ENCODE data around the gene KLF5.
A peak's percentile ranks its signal among the peaks of the same experiment; 100 is the strongest.
"Not testable (repeated sequence)": the region's sequence is repeated elsewhere in the genome, so short reads cannot be mapped to it uniquely, and the experiment has no call there.

The KLF5 gene

DNA sequence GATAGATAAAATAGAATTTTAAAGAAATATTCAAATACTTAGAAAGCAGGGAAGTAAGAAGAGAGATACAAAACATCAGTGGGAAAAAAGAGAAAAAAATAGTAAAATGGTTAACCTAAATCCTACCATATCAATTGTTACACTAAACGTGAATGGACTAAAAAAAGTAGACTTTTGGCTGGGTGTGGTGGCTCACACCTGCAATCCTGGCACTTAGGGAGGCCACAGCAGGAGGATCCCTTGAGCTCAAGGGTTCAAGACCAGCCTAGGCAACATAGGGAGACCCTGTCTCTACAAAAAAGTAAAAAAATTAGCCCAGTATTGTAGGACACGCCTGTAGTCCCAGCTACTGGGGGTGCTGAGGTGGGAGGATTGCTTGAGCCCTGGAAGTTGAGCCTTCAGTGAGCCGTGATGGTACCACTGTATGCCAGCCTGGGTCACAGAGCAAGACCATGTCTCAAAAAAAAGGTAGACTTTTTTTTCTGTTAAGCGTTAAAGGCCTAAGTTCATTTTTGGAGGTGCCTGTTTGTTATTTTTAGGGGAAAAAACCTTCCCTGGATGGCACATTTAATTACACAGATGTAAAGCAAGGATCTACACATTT lies 29.6 kb downstream of the KLF5 start:
- no peak for DNase-seq (ENCODE audit: low spot score)

DNA sequence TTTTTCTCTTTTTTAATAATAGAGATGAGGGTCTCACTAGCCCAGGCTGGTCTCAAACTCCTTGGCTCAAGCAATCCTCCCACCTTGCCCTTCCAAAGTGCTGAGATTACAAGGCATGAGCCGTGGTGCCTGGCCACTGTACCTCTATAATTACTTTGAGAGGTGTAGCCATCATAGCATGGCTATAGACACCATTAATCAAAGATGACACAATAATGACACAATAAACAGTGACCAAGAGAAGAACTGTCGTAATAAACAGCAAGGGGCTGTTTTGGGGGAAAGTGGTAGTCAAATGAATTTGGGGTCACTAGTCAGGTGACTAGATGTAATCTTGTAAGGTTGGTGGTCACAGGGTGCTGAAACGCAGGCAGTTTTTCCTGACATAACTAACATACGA lies 30.4 kb downstream of the KLF5 start:
- no peak for DNase-seq (ENCODE audit: low spot score)

DNA sequence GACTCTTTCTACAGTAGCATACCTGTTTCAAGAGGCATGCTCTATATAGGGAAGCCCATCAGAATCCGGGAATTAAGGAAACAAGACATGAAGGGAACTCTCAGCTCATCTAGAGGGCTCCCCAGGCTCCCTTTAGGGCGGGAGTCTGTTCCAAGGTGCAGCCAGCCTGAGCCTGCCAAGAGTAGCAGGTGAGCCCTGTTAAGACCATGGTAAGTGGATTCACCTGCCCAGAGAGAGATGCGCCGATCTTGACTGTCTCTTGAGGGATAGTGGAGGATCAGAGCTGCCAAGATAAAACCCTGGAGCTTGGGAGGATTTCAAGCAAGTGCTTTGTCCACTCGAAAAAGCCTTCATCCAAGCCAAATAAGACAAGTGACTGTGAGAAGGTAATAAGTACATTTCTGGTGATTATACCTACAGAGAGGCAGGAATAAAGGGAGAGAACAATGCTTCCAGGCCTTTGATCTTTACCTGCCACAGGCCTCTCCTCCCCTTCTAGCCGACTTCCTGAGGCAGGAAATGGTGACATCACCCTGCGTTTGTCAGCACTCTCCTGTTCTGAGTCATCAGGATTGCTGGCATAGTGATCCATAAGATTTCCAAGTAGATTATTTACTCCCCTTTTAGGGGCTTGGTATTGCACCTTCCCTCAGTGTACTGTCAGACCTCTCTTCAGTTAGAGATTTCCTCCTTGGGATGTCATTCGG lies 31.5 kb downstream of the KLF5 start:
- DNase-seq (ENCODE audit: low spot score): peak; percentile 68

DNA sequence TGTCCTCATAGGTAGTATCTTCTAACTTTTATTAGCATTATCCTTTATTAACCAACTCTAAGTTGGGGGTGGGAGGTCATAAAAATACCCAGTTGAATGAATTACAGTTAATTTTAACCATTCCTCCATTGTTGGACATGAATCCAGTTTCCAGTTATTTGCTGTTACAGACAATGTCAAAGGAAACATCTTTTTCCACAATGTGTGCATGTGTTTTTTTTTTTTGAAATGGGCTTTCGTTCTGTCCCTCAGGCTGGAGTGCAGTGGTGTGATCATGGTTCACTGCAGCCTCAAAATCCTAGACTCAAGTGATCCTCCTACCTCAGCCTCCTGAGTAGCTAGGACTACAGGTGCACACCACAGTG lies 32.0 kb downstream of the KLF5 start:
- DNase-seq (ENCODE audit: low spot score): no peak

DNA sequence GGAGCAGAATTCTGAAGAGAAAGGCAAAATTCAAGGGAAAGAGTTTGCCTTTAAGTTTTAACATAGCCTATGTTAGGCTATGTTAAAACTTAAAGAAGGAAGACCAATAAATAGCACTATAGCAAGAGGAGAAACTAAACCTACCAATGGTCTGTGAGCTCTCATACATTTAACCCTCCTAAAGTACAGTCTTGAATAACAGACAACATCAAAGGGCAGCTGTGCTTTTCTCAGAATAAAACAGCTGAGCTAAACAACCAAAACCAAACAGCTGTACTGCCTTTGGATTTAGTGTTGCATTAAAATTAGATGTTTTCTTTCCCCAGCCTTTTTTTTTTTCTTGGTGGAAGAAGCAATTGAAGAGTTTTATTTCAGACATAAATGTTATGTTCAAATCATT lies 34.0 kb downstream of the KLF5 start:
- DNase-seq (ENCODE audit: low spot score): no peak

DNA sequence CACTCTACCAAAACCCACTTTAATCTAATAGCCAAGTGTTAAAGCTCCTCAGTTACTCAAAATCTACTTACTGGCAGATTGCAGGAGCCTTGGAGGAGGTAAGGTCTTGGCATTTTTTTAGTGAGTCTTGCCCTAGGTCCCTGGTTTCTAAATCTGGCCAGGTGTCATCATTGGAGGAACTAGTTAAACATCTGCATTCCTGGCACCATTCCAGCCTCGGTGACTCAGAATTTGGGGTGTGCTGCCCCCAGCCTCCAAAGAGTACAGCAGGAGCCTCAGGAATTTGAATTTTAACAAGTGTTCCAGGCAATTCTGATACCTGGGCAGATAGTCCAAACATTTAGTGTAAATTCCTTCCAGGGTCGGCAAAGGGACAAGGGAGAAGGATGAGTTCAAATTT lies 37.4 kb downstream of the KLF5 start:
- DNase-seq (ENCODE audit: low spot score): no peak

DNA sequence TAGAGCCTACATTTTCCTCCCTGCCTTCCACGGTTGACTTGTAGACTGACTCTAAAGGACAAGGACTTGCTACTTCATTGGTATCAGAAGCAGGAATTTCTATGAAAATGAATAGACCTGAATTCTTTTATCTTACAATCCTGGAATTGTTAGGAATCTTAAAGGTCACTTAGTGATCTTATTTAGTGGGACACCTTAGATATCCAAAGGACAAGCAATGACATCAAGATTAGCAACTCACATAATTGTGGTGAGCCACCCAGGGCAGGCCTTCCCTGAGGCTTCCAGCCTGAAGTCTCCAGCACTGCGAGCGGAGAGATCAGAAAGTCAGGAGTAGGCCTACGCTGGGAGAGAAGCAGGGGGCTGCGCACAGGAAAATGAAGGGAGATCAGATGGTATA lies 37.8 kb downstream of the KLF5 start:
- no peak for DNase-seq (ENCODE audit: low spot score)

DNA sequence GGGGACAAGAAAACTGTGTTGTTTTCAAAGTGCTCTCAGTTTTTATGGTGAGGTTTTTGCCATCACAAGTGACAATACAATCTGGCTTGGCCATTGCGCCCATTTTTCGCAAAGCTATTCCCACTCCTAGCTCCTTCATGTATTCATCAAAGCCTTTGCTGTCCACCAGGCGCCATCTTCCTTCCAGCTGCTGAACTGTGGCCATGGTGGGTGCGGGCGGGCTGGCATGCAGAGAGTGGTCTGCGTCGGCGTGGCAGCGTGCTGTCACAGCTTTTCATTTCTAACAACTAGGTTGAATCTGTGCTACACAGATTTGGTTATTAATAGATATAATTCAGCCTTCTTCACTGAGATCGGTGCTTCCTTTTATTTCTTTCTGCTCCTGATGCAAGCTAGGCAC lies 42.0 kb downstream of the KLF5 start:
- DNase-seq (ENCODE audit: low spot score): not testable (repeated sequence)

DNA sequence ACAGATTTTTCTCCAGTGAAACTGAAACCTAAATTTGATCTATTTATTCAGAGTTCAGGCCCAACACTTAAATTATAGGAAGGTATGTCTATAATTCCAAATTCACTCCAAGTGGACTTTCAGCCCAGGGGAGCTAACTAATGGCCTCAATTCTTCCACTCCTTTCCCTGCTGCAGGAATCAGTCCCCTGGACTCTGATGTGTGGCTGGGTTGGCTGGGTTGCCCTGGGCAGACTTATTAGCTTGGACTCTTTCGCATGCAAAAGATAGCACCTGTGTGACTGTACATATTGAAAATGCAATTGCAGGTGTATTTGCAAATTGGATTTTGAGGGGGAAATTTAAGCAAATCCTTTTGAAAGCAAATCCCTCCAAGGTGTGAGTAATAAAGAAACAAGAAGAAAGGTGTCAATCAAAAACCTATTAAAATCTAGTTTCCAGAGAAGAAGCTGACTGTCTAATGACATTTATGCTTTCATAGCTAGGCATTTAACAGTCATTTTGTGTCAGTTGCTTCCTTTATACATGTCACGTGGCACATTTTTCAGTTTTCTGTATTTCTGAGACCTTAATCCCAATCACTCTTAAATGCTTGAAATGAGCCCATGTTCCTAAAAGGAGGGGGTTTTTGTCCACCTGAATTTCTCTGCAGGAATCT lies 42.7 kb downstream of the KLF5 start:
- no peak for DNase-seq (ENCODE audit: low spot score)

DNA sequence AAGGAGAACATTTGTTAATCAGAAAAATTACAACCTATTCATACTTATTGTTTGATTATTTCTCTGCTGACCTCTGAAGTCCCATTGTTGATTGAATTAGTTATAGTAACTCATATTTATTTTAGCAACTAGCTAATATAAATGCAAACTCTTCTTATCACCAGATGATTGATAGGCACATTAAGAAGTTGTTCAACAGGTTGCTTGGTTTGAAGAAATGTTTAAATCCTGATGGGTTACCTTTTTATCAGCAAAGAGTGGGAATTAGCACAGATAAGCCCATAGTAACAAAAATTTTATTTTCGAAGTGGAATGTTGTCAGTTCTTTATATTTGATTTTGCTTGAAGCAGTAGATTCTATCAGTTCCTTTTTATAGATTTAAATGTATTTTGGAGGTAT lies 44.4 kb downstream of the KLF5 start:
- DNase-seq (ENCODE audit: low spot score): no peak

DNA sequence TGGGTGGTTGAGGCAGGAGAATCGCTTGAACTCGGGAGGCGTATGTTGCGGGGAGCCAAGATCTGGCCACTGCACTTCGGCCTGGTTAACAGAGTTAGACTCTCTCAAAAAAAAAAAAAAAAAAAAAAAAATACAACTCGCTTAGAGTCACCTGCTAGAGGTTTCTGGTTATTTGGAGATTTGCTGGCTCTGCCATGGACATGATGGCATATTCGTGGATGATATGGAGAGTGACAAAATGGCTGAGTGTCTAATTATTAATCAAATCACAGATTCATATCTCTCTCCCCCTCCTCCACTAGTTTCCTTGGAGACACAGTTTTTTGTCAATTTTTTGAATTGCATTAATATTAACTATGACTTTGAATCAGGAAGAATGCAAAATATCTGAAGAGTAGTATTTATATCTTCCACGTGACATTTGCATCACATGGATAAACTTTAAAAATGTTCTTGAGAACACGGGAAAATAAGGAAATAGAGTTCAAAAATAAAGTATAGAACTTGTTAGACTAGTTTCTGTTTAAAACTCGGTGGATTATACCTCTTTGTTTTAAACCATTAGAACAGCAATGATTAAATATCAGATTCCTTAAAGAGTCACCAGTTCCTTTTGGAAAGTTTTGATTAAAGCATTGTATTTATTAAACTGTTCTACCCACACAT lies 47.8 kb downstream of the KLF5 start:
- DNase-seq (ENCODE audit: low spot score): no peak

DNA sequence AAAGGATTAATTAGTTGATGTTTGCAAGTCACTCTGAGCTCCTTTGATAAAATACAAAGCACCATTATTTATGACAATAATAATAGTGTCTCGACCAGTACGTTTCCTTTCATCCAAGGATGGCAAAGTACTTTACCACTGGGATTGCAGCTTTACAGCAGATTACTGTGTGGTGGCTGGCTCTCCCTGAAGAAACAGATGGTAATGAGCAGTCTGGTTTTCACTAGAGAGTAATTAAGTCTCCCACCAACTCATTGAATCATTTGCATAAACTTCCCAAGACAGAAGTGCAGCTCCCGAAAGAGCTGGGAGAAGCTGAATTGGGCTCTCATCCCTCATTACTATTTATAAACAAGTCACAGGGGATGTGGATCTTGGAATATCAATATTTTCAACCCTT lies 48.7 kb downstream of the KLF5 start:
- DNase-seq (ENCODE audit: low spot score): no peak

DNA sequence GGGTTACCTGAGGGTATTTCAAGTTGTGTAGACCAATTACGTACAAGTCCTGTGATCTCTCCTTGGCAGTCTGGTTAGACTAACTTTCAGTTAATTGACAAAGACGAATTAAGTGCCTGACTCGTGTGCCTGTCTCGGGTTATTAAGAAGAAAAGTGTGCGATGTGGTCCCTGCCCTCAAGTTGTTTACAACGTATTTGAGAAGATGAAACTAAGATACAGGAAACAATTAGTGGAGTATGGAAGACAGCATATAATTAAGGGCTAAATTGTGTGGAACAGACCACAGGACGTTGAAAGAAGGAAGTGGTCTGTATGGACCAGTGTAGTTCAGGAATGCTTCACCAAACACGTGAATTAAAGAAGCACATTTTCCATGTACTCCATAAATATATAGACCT lies 49.2 kb downstream of the KLF5 start:
- no peak for DNase-seq (ENCODE audit: low spot score)

DNA sequence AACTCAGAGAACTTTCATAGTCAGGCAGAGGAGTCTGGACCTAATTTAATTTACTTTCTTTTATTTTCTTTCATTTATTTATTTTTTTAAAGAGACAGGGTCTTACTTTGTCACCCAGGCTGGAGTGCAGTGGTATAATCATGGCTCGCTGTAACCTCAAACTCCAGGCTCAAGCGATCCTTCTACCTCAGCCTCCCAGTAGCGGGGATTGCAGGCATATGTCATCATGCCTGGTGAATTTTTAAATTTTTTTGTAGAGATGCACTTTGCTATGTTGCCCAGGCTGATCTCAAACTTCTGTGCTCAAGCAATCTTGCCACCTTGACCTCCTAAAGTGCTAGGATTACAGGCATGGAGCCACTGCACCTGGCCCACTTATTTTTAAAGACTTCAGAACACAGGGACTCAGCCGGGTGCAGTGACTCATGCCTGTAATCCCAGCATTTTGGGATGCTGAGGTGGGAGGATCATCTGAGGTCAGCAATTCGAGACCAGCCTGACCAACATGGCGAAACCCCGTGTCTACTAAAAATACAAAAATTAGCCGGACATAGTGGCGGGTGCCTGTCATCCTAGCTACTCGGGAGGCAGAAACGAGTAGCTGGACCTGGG lies 50.6 kb downstream of the KLF5 start:
- DNase-seq (ENCODE audit: low spot score): no peak

DNA sequence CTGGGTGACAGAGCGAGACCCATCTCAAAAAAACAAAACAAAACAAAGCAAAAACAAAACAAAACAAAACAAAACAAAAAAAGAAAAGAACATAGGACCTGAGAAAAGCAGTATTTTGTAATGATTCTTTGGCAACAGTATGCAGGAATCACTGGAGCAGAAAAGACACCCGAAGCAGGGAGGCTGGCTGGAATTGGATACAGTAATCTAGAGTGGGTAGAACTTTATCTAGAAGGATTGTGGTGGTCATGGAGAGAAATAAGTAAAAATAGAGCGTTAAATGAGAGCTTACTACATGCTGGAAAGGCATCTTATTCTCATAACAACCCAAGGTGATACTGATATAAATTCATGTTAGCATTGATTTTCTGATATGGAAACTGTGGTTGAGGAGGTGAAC lies 51.2 kb downstream of the KLF5 start:
- DNase-seq (ENCODE audit: low spot score): no peak

DNA sequence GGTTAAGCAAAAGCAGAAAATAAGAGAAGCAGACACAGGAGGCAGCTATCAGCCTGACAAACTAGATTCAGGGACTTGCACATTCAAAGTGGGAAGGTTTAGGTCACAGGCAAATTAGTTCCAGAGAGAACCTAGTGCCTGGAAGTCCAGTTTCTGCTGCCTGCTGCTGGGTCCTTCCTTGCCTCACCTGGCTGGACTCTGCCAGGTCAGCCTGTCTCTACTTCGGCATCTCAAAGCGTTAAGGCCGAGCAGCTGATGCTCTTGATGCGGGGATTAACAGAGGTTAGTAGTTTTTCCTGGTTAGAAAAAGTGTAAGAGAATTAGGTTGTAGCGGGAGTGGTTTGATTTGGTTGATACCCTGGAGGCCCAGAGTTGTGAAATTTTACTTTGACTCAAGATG lies 52.0 kb downstream of the KLF5 start:
- DNase-seq (ENCODE audit: low spot score): no peak

DNA sequence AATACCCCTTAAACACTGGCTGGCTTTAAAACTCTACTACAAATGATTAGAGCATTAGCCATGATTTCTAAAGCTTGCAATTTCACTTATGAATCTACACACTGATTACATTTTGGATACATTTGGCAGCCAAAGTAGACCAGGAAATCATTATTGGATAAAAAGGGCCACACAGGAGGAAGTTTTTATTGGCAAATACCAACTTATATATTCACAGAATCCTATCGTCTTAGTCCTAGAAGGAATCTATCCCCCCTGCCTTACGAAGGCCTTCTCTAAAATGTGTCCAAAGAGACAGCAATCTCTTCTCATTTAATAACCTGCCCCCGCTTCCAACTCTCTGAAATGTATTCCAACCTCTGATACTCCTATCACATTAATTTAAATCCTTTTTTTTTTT lies 52.5 kb downstream of the KLF5 start:
- DNase-seq (ENCODE audit: low spot score): no peak

DNA sequence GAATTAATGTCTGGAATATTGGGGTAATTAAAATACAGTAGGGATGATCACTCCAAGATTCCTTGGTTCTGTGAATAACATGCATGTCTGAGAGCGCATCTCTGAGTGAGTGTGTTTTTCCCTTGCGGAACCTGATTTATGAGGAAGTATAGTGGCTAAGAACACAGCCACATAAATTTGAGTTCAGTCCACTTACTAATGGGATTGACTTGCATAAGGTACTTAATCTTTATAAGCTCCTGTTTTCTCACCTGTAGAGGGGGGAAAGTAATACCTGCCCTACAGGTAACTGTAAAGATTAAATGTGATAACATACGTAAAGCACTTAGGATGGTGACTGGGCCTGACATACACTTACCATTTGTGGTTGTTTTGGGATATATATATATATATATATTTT lies 60.8 kb downstream of the KLF5 start:
- DNase-seq (ENCODE audit: low spot score): no peak
